HepG2 (cell line): ENCODE results near the gene CDC14B. TPM values are rescaled to one million over a fixed set of nuclear protein-coding genes. Genes with fewer than 3 reads are reported as not detected.

Experiments used
- ATAC-seq: fragments of 200-7000 bp; cut with Tn5 transposase; 3 replicates; pipeline ENCODE4 v1.9.1; 2020; ENCODE audit warnings: mild to moderate bottlenecking, moderate library complexity
- BruUV-seq: library from RNA; stranded (reverse); fragments of 400-500 nt; replicated peaks from 2 replicates; lab custom pipeline; 2021; lab: Mats Ljungman, UMichigan
- CTCF ChIA-PET: fragments of 300-600 bp; formaldehyde crosslinking; extraction: SDS; loops from one replicate; lab custom pipeline; 2021; ENCODE audit warnings: low total read pairs, inconsistent platforms, low intra/inter-chr PET ratio; lab: Yijun Ruan, JAX
- POLR2A ChIA-PET: fragments of 350-600 bp; sonication (Branson Sonifier 250); formaldehyde crosslinking; loops from one replicate; lab custom pipeline; 2020; ENCODE audit warnings: antibody characterized with exemption, inconsistent platforms; lab: Yijun Ruan, JAX
- DNase-seq: peaks from one replicate; pipeline ENCODE4 v3.0.0-alpha.2; 2015; ENCODE audit warnings: low spot score
- FAIRE-seq: peaks from 3 replicates; lab custom pipeline; 2011; peaks lifted over from hg19 to GRCh38; lab: Jason Lieb, UNC
- H2AFZ ChIP-seq: one replicate; pipeline ENCODE4 v1.6.1; 2011; ENCODE audit warnings: low read length, inconsistent platforms
- H3K27ac ChIP-seq: fragments of 300-600 bp; 3 replicates; pipeline ENCODE4 v1.8.0; 2011; ENCODE audit warnings: mixed run types, mild to moderate bottlenecking, mixed read lengths, low read length, inconsistent platforms; ENCODE audit not compliant: insufficient read depth; ENCODE audit errors: extremely low read length
- H3K27me3 ChIP-seq, 2 experiments: fragments of 200-600 bp in 1 of 2; 2 replicates in 1 of 2; 3 replicates in 1 of 2; pipeline versions ENCODE4 v1.6.0 to v1.8.0; 2011; ENCODE audit warnings: low read length in 2 of 2, mild to moderate bottlenecking in 2 of 2, moderate library complexity in 2 of 2, inconsistent platforms in 1 of 2; ENCODE audit not compliant: insufficient read depth in 2 of 2, control insufficient read depth in 1 of 2
- H3K36me3 ChIP-seq, 2 experiments: fragments of 200-600 bp in 1 of 2; replicated peaks in 1 of 2; 2 replicates in 1 of 2; 3 replicates in 1 of 2; pipeline versions ENCODE4 v1.5.1 to v1.8.0; 2011; ENCODE audit warnings: low read length in 2 of 2, inconsistent platforms in 1 of 2; ENCODE audit not compliant: insufficient read depth in 2 of 2, control insufficient read depth in 1 of 2
- H3K4me1 ChIP-seq: 2 replicates; pipeline ENCODE4 v1.5.1; 2012; ENCODE audit warnings: low read length, inconsistent platforms; ENCODE audit not compliant: insufficient read depth
- H3K4me2 ChIP-seq: 2 replicates; pipeline ENCODE4 v1.6.0; 2011; ENCODE audit warnings: low read depth, low read length, inconsistent platforms
- H3K4me3 ChIP-seq, 3 experiments: fragments of 200-600 bp in 1 of 3; sonication (generic), shearing (Covaris generic) in 1 of 3; replicated peaks in 1 of 3; 2 replicates each; pipeline ENCODE4 v1.5.1; 2011 to 2016; ENCODE audit warnings: low read length in 3 of 3, inconsistent platforms in 2 of 3, low read depth in 2 of 3, mild to moderate bottlenecking in 2 of 3, control low read depth in 1 of 3, mixed read lengths in 1 of 3; ENCODE audit not compliant: insufficient read depth in 1 of 3
- H3K79me2 ChIP-seq: one replicate; pipeline ENCODE4 v1.6.1; 2011; ENCODE audit warnings: low read length, inconsistent platforms; ENCODE audit not compliant: insufficient read depth
- H3K9ac ChIP-seq: 2 replicates; pipeline ENCODE4 v1.6.0; 2011; ENCODE audit warnings: mild to moderate bottlenecking, low read depth, low read length, inconsistent platforms; ENCODE audit not compliant: insufficient read depth
- H3K9me3 ChIP-seq: 2 replicates; pipeline ENCODE4 v1.5.1; 2012; ENCODE audit warnings: mild to moderate bottlenecking, low read length
- H4K20me1 ChIP-seq: 2 replicates; pipeline ENCODE4 v1.6.0; 2011; ENCODE audit warnings: inconsistent platforms, mild to moderate bottlenecking, low read length, moderate library complexity; ENCODE audit not compliant: insufficient read depth
- HOXA3 ChIP-seq: sonication (generic); formaldehyde crosslinking; IDR thresholded peaks from 2 replicates; pipeline ENCODE4 v1.5.0; 2020; ENCODE audit warnings: missing genetic modification reagents
- HOXA5 ChIP-seq: sonication (generic); formaldehyde crosslinking; IDR thresholded peaks from 2 replicates; pipeline ENCODE4 v1.4.0; 2020; ENCODE audit warnings: missing genetic modification reagents
- KDM5B ChIP-seq: sonication (generic); formaldehyde crosslinking; IDR thresholded peaks from 2 replicates; pipeline ENCODE4 v1.4.0; 2020; ENCODE audit warnings: missing genetic modification reagents, mild to moderate bottlenecking, borderline replicate concordance
- KMT2A ChIP-seq: sonication (generic); formaldehyde crosslinking; IDR thresholded peaks from 2 replicates; pipeline ENCODE4 v1.4.0; 2020; ENCODE audit warnings: missing genetic modification reagents
- MXI1 ChIP-seq: IDR thresholded peaks from 3 replicates; pipeline ENCODE4 v1.6.1; 2012; ENCODE audit warnings: low read depth, low read length, inconsistent platforms, borderline replicate concordance
- PAX8 ChIP-seq: sonication (generic); formaldehyde crosslinking; IDR thresholded peaks from 2 replicates; pipeline ENCODE4 v1.8.0; 2022; ENCODE audit warnings: mild to moderate bottlenecking, missing genetic modification reagents, borderline replicate concordance
- RBM22 ChIP-seq: fragments of 200-400 bp; formaldehyde crosslinking; optimal IDR thresholded peaks from 2 replicates; pipeline ENCODE3; 2017; ENCODE audit warnings: mild to moderate bottlenecking, low read length, moderate library complexity
- RFXAP ChIP-seq: sonication (generic); formaldehyde crosslinking; IDR thresholded peaks from 2 replicates; pipeline ENCODE4 v1.4.0; 2020; ENCODE audit warnings: missing genetic modification reagents, borderline replicate concordance
- SAP130 ChIP-seq: IDR thresholded peaks from 2 replicates; pipeline ENCODE4 v1.6.1; 2016; ENCODE audit warnings: low read depth
- SSRP1 ChIP-seq: IDR thresholded peaks from 2 replicates; pipeline ENCODE4 v1.6.1; 2016; ENCODE audit warnings: control low read depth
- TAF1 ChIP-seq: sonication (generic); formaldehyde crosslinking; IDR thresholded peaks from 2 replicates; pipeline ENCODE4 v1.4.0; 2020; ENCODE audit warnings: missing genetic modification reagents
- ZNF644 ChIP-seq: IDR thresholded peaks from 2 replicates; pipeline ENCODE4 v1.6.1; 2016; ENCODE audit warnings: low read depth
- WGBS: methylation state at CpG from one replicate; pipeline ENCODE4 v1.1.6; 2017; ENCODE audit warnings: low lambda C conversion rate; 5-methylcytosine and 5-hydroxymethylcytosine counted together
- in situ Hi-C: cut with HindIII; loops from 2 replicates; pipeline ENCODE4 v1.10.0; 2017; ENCODE audit warnings: low pct_unique_long_range_greater_than_20kb; ENCODE audit not compliant: extremely low pct_ligation_motif_present
- intact Hi-C: fragments of 100-400 bp; cut with micrococcal nuclease; formaldehyde crosslinking; loops from one replicate; pipeline ENCODE4 v1.10.0; 2022; ENCODE audit not compliant: unreplicated experiment
- polyA plus RNA-seq, 8 experiments: library from polyadenylated mRNA; depleted of rRNA in 3 of 8; stranded (reverse) in 7 of 8; unstranded in 1 of 8; fragments of >200 nt; fragmentation: Illumina TruSeq in 4 of 8; extraction: Trizol in 4 of 8; gene quantifications; 2 replicates each; pipeline versions ENCODE4 v1.2.1 to v1.2.3, GENCODE V29; 2011 to 2016; ENCODE audit warnings: low read depth in 4 of 8, missing spikeins in 1 of 8, mixed read lengths in 1 of 8; ENCODE audit not compliant: insufficient read depth in 1 of 8
- total RNA-seq, 5 experiments: library from RNA; depleted of rRNA; stranded (reverse); fragments of >200 nt; fragmentation: Illumina TruSeq; extraction: Trizol; gene quantifications; 2 replicates each; pipeline ENCODE4 v1.2.3, GENCODE V29; 2016; ENCODE audit warnings: low read depth in 1 of 5
- TF ChIP-seq, protein P1 (sequence below): sonication (generic); formaldehyde crosslinking; IDR thresholded peaks from 2 replicates; pipeline ENCODE4 v1.8.0; 2023; ENCODE audit warnings: mild to moderate bottlenecking, missing genetic modification reagents
- TF ChIP-seq, protein P2 (sequence below): IDR thresholded peaks from 2 replicates; pipeline ENCODE4 v1.4.0; 2020; ENCODE audit warnings: mild to moderate bottlenecking, missing genetic modification reagents
- TF ChIP-seq, protein P3 (sequence below): sonication (generic); formaldehyde crosslinking; IDR thresholded peaks from 2 replicates; pipeline ENCODE4 v1.4.0; 2020; ENCODE audit warnings: missing genetic modification reagents

CDC14B gene
- total and polyA plus RNA-seq, 2 of the 13 experiments (the other 11 are each of a cell fraction or from before 2014, with no cell fraction given) = 25.8 to 33.3 TPM

DNA sequence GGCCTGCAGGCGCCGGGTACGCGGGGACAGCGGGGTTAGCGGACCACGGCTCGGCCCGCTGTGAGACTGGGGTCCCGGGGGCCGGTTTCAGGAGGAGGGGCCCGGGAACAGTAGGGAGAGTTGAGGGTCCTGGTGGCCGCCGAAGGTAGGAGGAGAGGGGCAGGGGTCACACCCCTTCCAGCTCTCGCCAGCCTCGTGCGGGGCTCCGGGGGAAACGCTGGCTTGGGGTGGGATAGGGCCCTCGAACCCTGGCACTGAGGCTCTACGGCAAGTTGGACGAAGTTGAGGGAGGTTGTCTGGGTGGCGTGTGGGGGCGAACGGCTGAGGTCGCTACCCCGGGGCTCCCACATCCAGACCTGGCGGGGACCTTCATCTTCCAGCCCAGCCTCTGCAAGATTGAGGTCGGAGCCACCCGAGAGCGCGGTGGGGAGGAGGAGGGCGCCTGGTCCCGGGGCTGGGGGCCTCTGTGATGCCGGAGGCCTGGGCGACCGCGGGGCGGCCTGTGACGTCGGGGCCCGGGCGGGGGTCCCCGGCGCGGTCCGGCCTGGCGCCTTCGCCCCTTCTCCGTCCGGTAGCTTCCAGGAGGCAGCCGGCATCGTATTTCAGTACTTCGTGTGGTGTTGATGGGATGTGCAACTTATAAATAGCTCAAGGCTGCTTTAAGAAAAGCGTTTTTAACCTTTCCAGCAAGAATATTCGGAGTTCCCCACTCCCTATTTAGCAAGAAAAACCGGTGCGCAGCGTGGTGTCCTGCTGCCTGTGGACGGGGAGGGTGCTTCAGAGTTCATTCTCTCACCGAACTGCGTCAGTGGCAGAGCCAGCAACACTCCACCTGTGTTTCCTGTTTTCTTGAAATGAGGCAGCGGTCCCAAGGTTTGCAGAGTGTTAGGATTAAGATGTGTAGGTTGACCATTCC, 168.8 kb downstream of the CDC14B start:
- in situ Hi-C loops = no loop called here
- Histone ChIP-seq H3K4me2 (peak overlapping the region; percentile 86), H3K9ac (peak overlapping the region; percentile 85), H3K27me3 (no peaks in the 10 kb centered on the region; a peak in 1 of 5 replicates), H3K4me1 (peaks cover 60% of the 10 kb centered on the region), H3K9me3 (no peaks in the 10 kb centered on the region), H3K27ac (peak overlapping the region; percentile 61), H3K79me2 (peaks cover 44% of the 10 kb centered on the region), H3K36me3 (no peaks in the 10 kb centered on the region), H3K4me3 (peak overlapping the region; percentile 64 to 97 (median 88)), H2AFZ (no peak overlapping the region), H4K20me1 (peaks cover 19% of the 10 kb centered on the region; the same call in 1 of the 2 replicates)
- WGBS = 0% methylated on average over 8 of the region's 63 CpGs
- BruUV-seq = TSS peak; percentile 54
- POLR2A ChIA-PET = interaction anchor here (0.7 to 2.2 kb wide), 5 partner anchors 14 to 40 kb away, joined by 3 to 14 read pairs (median 4); no protein-coding TSS in a partner anchor
- DNase-seq (peak; percentile 25), ATAC-seq (peak; percentile 30), FAIRE-seq (peak; percentile 66)
- intact Hi-C loops = loop anchor here (2.0 to 5.0 kb wide), 3 partner anchors 40 to 166 kb away; partner anchors contain the start of gene CDC14B
- CTCF ChIA-PET = no interaction called here
- peak; percentile 32; the same call in 1 of the 2 replicates for TF ChIP-seq TAF1
- 0 out of 2 replicates have a peak, but pooled peaks have one; percentile 27 for TF ChIP-seq RFXAP
- peak; percentile 24; the same call in 1 of the 2 replicates for TF ChIP-seq HOXA5
- no peak for TF ChIP-seq RBM22
- peak; percentile 58 for TF ChIP-seq KMT2A (CRISPR knock-in tag)
- peak; percentile 55; the same call in 1 of the 2 replicates for TF ChIP-seq KDM5B (CRISPR knock-in tag)
- TF ChIP-seq, protein P1, sequence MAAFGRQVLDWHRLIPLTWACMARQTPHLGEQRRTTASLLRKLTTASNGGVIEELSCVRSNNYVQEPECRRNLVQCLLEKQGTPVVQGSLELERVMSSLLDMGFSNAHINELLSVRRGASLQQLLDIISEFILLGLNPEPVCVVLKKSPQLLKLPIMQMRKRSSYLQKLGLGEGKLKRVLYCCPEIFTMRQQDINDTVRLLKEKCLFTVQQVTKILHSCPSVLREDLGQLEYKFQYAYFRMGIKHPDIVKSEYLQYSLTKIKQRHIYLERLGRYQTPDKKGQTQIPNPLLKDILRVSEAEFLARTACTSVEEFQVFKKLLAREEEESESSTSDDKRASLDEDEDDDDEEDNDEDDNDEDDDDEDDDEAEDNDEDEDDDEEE (CRISPR knock-in tag) = 0 out of 2 replicates have a peak, but pooled peaks have one; percentile 3
- no peak for TF ChIP-seq ZNF644 (CRISPR knock-in tag)
- TF ChIP-seq, protein P2, sequence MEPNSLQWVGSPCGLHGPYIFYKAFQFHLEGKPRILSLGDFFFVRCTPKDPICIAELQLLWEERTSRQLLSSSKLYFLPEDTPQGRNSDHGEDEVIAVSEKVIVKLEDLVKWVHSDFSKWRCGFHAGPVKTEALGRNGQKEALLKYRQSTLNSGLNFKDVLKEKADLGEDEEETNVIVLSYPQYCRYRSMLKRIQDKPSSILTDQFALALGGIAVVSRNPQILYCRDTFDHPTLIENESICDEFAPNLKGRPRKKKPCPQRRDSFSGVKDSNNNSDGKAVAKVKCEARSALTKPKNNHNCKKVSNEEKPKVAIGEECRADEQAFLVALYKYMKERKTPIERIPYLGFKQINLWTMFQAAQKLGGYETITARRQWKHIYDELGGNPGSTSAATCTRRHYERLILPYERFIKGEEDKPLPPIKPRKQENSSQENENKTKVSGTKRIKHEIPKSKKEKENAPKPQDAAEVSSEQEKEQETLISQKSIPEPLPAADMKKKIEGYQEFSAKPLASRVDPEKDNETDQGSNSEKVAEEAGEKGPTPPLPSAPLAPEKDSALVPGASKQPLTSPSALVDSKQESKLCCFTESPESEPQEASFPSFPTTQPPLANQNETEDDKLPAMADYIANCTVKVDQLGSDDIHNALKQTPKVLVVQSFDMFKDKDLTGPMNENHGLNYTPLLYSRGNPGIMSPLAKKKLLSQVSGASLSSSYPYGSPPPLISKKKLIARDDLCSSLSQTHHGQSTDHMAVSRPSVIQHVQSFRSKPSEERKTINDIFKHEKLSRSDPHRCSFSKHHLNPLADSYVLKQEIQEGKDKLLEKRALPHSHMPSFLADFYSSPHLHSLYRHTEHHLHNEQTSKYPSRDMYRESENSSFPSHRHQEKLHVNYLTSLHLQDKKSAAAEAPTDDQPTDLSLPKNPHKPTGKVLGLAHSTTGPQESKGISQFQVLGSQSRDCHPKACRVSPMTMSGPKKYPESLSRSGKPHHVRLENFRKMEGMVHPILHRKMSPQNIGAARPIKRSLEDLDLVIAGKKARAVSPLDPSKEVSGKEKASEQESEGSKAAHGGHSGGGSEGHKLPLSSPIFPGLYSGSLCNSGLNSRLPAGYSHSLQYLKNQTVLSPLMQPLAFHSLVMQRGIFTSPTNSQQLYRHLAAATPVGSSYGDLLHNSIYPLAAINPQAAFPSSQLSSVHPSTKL (CRISPR knock-in tag) = peak; percentile 18; the same call in 1 of the 2 replicates
- TF ChIP-seq MXI1 = 0 out of 3 replicates have a peak, but pooled peaks have one; percentile 12
- TF ChIP-seq PAX8 = no peak
- TF ChIP-seq, protein P3, sequence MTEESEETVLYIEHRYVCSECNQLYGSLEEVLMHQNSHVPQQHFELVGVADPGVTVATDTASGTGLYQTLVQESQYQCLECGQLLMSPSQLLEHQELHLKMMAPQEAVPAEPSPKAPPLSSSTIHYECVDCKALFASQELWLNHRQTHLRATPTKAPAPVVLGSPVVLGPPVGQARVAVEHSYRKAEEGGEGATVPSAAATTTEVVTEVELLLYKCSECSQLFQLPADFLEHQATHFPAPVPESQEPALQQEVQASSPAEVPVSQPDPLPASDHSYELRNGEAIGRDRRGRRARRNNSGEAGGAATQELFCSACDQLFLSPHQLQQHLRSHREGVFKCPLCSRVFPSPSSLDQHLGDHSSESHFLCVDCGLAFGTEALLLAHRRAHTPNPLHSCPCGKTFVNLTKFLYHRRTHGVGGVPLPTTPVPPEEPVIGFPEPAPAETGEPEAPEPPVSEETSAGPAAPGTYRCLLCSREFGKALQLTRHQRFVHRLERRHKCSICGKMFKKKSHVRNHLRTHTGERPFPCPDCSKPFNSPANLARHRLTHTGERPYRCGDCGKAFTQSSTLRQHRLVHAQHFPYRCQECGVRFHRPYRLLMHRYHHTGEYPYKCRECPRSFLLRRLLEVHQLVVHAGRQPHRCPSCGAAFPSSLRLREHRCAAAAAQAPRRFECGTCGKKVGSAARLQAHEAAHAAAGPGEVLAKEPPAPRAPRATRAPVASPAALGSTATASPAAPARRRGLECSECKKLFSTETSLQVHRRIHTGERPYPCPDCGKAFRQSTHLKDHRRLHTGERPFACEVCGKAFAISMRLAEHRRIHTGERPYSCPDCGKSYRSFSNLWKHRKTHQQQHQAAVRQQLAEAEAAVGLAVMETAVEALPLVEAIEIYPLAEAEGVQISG (CRISPR knock-in tag) = no peak
- TF ChIP-seq SSRP1 (CRISPR knock-in tag) = 0 out of 2 replicates have a peak, but pooled peaks have one; percentile 45
- peak; percentile 74 for TF ChIP-seq SAP130 (CRISPR knock-in tag)
- 0 out of 2 replicates have a peak, but pooled peaks have one; percentile 0 for TF ChIP-seq HOXA3
